Measurements from ENCODE around the gene SORBS1. TPM values are rescaled to one million over a fixed set of nuclear protein-coding genes. Genes with fewer than 3 reads are reported as not detected.

Gene SORBS1
- total RNA-seq, 2 experiments from 2014 or later: 0.57 to 3.1 TPM

DNA sequence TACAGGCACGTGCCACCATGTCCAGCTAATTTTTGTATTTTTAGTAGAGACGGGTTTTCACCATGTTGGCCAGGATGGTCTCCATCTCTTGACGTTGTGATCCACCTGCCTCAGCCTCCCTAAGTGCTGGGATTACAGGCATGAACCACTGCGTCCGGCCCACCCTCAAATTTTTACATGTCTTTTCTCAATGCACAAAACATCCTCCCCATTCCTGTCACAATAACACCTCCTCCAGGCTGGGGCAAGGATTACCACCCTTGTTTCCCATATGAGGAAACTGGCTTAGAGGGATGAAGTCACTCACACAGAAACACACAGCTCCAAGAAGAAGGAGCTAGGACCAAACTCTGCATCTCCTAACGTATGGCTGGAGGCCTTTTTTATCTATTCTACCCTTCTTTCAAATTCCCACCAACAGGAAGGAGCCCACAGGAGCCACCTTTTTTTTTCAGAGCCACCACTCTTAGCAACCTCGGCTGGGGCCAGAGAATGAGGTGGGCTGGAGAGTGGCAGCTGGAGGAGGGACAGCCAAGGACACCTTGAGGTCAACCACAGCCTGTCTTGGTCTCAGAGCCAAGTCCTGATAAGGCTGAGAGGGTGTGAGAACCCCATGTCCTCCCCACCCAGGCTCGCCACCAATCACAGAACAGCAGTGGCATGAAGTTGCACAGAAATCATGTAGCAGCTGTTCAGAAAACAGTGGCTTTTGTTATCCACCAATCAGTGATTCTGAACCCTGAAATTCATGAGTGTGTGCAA lies 157.3 kb downstream of the SORBS1 start:
- no peak overlapping the region for H2AFZ ChIP-seq (ENCODE audit: low read length)
- ChIA-PET POLR2A (interaction anchor here (0.7 to 1.0 kb wide), 2 partner anchors 14 to 29 kb away, joined by 3 read pairs; no protein-coding TSS in a partner anchor), CTCF (ENCODE audit: unreplicated experiment) (no interaction called here)
- no peaks in the 10 kb centered on the region for H3K9me3 ChIP-seq (ENCODE audit: low read length)
- no peaks in the 10 kb centered on the region for H4K20me1 ChIP-seq (ENCODE audit: insufficient read depth, low read length)
- no peaks in the 10 kb centered on the region for H3K4me1 ChIP-seq (ENCODE audit: insufficient read depth, low read length, poor library complexity, severe bottlenecking)
- BruUV-seq (replicated peaks): no TSS peak
- no peaks in the 10 kb centered on the region for H3K9me2 ChIP-seq (ENCODE audit: insufficient read depth, low read length)
- H3K79me2 ChIP-seq (ENCODE audit: insufficient read depth, low read depth, low read length): no peaks in the 10 kb centered on the region
- H3K4me3 ChIP-seq (ENCODE audit: low read depth, low read length, poor library complexity, severe bottlenecking): no peak overlapping the region
- no peak overlapping the region for H3K4me2 ChIP-seq (ENCODE audit: low read length)
- DNase-seq (ENCODE audit: low spot score): no peak
- H3K36me3 ChIP-seq (ENCODE audit: insufficient read depth, low read length): no peaks in the 10 kb centered on the region
- no peak overlapping the region for H3K27ac ChIP-seq (ENCODE audit: low read depth, low read length, poor library complexity, severe bottlenecking)
- TF ChIP-seq CTCF (conservative IDR thresholded peaks at IDR 0.05; ENCODE audit: low read length) (no peak), EZH2phosphoT487 (IDR thresholded peaks at IDR 0.05; ENCODE audit: borderline replicate concordance, low read depth, low read length) (no peak)
- intact Hi-C loops (cut with micrococcal nuclease; ENCODE audit: unreplicated experiment): no loop called here

DNA sequence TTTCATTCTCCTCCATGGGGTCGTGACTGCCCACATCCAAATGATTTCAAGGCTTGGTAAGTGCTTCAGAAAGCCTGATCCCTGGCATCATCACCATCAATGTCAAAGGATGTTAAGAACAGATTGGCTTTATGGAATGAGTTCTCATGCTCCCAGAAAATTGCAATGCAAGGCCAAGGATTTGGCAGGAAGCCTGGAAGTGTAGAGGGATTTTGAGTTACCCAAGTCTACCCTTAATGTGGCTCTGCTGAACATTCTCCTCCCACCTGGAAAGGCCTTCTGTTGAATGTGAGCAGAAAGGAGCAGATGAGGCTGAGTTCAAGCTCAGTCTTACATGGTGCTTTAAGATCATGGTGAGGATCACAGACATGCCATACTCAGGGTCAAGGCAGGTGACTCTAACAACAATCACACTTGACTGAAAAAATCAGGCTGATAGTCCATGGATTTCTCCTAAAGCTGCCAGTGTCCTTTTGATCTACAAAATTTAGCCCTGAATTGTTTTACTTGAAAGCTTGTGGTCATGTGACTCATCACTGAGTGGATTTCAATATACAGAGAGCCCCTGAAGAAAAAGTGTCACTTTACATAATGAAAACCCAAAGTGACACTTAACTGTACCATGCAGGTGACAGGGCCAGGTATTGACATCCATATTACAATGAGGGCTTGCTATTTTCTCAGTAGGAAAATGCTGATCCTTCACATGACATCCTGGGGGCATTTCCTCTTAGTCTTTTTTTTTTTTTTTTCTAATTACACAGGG lies 159.3 kb downstream of the SORBS1 start:
- Histone ChIP-seq H3K4me1 (ENCODE audit: insufficient read depth, low read length, poor library complexity, severe bottlenecking) (no peaks in the 10 kb centered on the region), H3K9me2 (ENCODE audit: insufficient read depth, low read length) (no peaks in the 10 kb centered on the region), H3K4me2 (ENCODE audit: low read length) (no peak overlapping the region), H3K27ac (ENCODE audit: low read depth, low read length, poor library complexity, severe bottlenecking) (no peak overlapping the region), H2AFZ (ENCODE audit: low read length) (no peak overlapping the region), H3K9me3 (ENCODE audit: low read length) (no peaks in the 10 kb centered on the region), H3K4me3 (ENCODE audit: low read depth, low read length, poor library complexity, severe bottlenecking) (no peak overlapping the region), H3K36me3 (ENCODE audit: insufficient read depth, low read length) (no peaks in the 10 kb centered on the region), H3K79me2 (ENCODE audit: insufficient read depth, low read depth, low read length) (no peaks in the 10 kb centered on the region), H4K20me1 (ENCODE audit: insufficient read depth, low read length) (no peaks in the 10 kb centered on the region)
- ChIA-PET POLR2A (no interaction called here), CTCF (ENCODE audit: unreplicated experiment) (interaction anchor here (0.6 kb wide), 1 partner anchor 1259 kb away, joined by 3 read pairs; no protein-coding TSS in a partner anchor)
- TF ChIP-seq CTCF (conservative IDR thresholded peaks at IDR 0.05; ENCODE audit: low read length) (no peak), EZH2phosphoT487 (IDR thresholded peaks at IDR 0.05; ENCODE audit: borderline replicate concordance, low read depth, low read length) (no peak)
- no peak for DNase-seq (ENCODE audit: low spot score)
- no TSS peak for BruUV-seq (replicated peaks)
- intact Hi-C loops (cut with micrococcal nuclease; ENCODE audit: unreplicated experiment): no loop called here
